ENCODE measurements around the gene MLF1. TPM values are rescaled to one million over a fixed set of nuclear protein-coding genes. Genes with fewer than 3 reads are reported as not detected.

MLF1 gene
- total RNA-seq, 1 donor from 2014 or later = 20.4 TPM

GRCh38 chr3:158652463-158652862, 81.5 kb downstream of the MLF1 start:
- no peak for DNase-seq (ENCODE audit: low read depth)
- Histone ChIP-seq H3K4me3 (ENCODE audit: low read depth, low read length) (no peak overlapping the region), H3K36me3 (ENCODE audit: control insufficient read depth, insufficient read depth, low read length) (no peaks in the 10 kb centered on the region), H3K27me3 (ENCODE audit: control insufficient read depth, insufficient read depth, low read length) (no peaks in the 10 kb centered on the region)
- TF ChIP-seq CTCF (IDR thresholded peaks at IDR 0.05; ENCODE audit: insufficient read depth, low read length, poor library complexity, severe bottlenecking) = no peak

Other genes with a start within 250 kb of the MLF1 start
- gene GFM1, start 73.3 kb downstream of the MLF1 start, total RNA-seq = 45.5 and 55.0 TPM in 2 replicates
- gene LXN, start 101.5 kb downstream of the MLF1 start, total RNA-seq = 4.0 and 4.9 TPM in 2 replicates
- 5.3 and 6.9 TPM in 2 replicates for gene RARRES1, start 161.3 kb downstream of the MLF1 start, total RNA-seq
- 55.8 and 61.0 TPM in 2 replicates for gene MFSD1, start 230.9 kb downstream of the MLF1 start, total RNA-seq

All from kidney epithelial cell (primary cell).